HCT116 (cell line): Measurements from ENCODE around the gene ARIH2. TPM values are rescaled to one million over a fixed set of nuclear protein-coding genes. Genes with fewer than 3 reads are reported as not detected.

Experiments used
- ATAC-seq: fragments of 200-7000 bp; cut with Tn5 transposase; 2 replicates; pipeline ENCODE4 v1.9.1; 2020; ENCODE audit warnings: mild to moderate bottlenecking, moderate library complexity
- BruUV-seq: library from RNA; stranded (reverse); fragments of 400-500 nt; replicated peaks from 2 replicates; lab custom pipeline; 2021; lab: Mats Ljungman, UMichigan
- CTCF ChIA-PET: fragments of 300-600 bp; sonication (Branson Sonifier 250); formaldehyde crosslinking; loops from one replicate; lab custom pipeline; 2021; ENCODE audit warnings: antibody characterized with exemption; lab: Charles Lee
- POLR2A ChIA-PET: fragments of 300-600, 350-600 bp; sonication (Branson Sonifier 250); formaldehyde crosslinking; loops from one replicate; lab custom pipeline; 2021; ENCODE audit warnings: antibody characterized with exemption; lab: Charles Lee
- RAD21 ChIA-PET, 2 experiments: fragments of 300-600 bp; sonication (Branson Sonifier 250); formaldehyde crosslinking; loops; one replicate each; lab custom pipeline; 2023; ENCODE audit warnings: low total read pairs in 2 of 2; ENCODE audit not compliant: uncharacterized antibody in 2 of 2, unreplicated experiment in 2 of 2, low non-redundant PET in 1 of 2; lab: Charles Lee
- DNase-seq: peaks from one replicate; pipeline ENCODE4 v3.0.0-alpha.2; 2010; ENCODE audit warnings: low read depth, low spot score
- H2AFZ ChIP-seq: fragments of 200-600 bp; shearing (Covaris generic), sonication (generic); 2 replicates; pipeline ENCODE4 v1.6.1; 2017; ENCODE audit warnings: low read depth, mixed run types, mixed read lengths, antibody characterized with exemption, low read length; ENCODE audit not compliant: poor library complexity, severe bottlenecking
- H3K27ac ChIP-seq: 2 replicates; pipeline ENCODE4 v1.5.1; 2012; ENCODE audit warnings: low read depth, low read length
- H3K27me3 ChIP-seq: fragments of 200-600 bp; sonication (generic); 2 replicates; pipeline ENCODE4 v1.6.1; 2016; ENCODE audit warnings: mixed run types, low read length, mixed read lengths; ENCODE audit not compliant: insufficient read depth
- H3K36me3 ChIP-seq, 2 experiments: fragments of 200-500 bp in 1 of 2; fragments of 200-600 bp in 1 of 2; sonication (Bioruptor generic) in 1 of 2; sonication (generic) in 1 of 2; 2 replicates each; pipeline versions ENCODE4 v1.5.1 to v1.6.1; 2014 to 2016; ENCODE audit warnings: low read length in 2 of 2, inconsistent platforms in 1 of 2, mixed read lengths in 1 of 2, mixed run types in 1 of 2; ENCODE audit not compliant: insufficient read depth in 2 of 2, control insufficient read depth in 1 of 2
- H3K4me1 ChIP-seq, 2 experiments: fragments of 200-600 bp in 1 of 2; sonication (generic) in 1 of 2; 2 replicates each; pipeline versions ENCODE4 v1.5.1 to v1.6.1; 2012 to 2017; ENCODE audit warnings: low read length in 2 of 2, inconsistent platforms in 1 of 2, mild to moderate bottlenecking in 1 of 2, mixed read lengths in 1 of 2, mixed run types in 1 of 2, moderate library complexity in 1 of 2; ENCODE audit not compliant: insufficient read depth in 2 of 2, control insufficient read depth in 1 of 2
- H3K4me2 ChIP-seq: fragments of 200-600 bp; sonication (generic); 2 replicates; pipeline ENCODE4 v1.6.1; 2017; ENCODE audit warnings: mixed run types, low read length, mixed read lengths
- H3K4me3 ChIP-seq, 2 experiments: fragments of 200-600 bp in 1 of 2; sonication (generic) in 1 of 2; replicated peaks in 1 of 2; 2 replicates each; pipeline ENCODE4 v1.5.1; 2011 to 2016; ENCODE audit warnings: low read length in 2 of 2, control low read depth in 1 of 2, low read depth in 1 of 2, mild to moderate bottlenecking in 1 of 2, mixed read lengths in 1 of 2, mixed run types in 1 of 2
- H3K79me2 ChIP-seq: fragments of 200-600 bp; sonication (generic); 2 replicates; pipeline ENCODE4 v1.6.1; 2017; ENCODE audit warnings: mild to moderate bottlenecking, mixed run types, low read length, moderate library complexity, mixed read lengths; ENCODE audit not compliant: insufficient read depth
- H3K9ac ChIP-seq: fragments of 200-600 bp; sonication (generic); 2 replicates; pipeline ENCODE4 v1.6.1; 2016; ENCODE audit warnings: low read length, mixed read lengths
- H3K9me2 ChIP-seq: fragments of 200-600 bp; sonication (generic), shearing (Covaris generic); 2 replicates; pipeline ENCODE4 v1.6.1; 2017; ENCODE audit warnings: mixed run types, mild to moderate bottlenecking, moderate library complexity; ENCODE audit not compliant: insufficient read depth
- H3K9me3 ChIP-seq, 2 experiments: fragments of 200-500 bp in 1 of 2; fragments of 200-600 bp in 1 of 2; sonication (Bioruptor generic) in 1 of 2; sonication (generic) in 1 of 2; 2 replicates each; pipeline ENCODE4 v1.6.1; 2014 to 2017; ENCODE audit warnings: low read length in 2 of 2, mixed read lengths in 2 of 2, inconsistent platforms in 1 of 2, low read depth in 1 of 2, mild to moderate bottlenecking in 1 of 2, mixed run types in 1 of 2, moderate library complexity in 1 of 2; ENCODE audit not compliant: control insufficient read depth in 1 of 2, insufficient read depth in 1 of 2
- H4K20me1 ChIP-seq: fragments of 200-600 bp; sonication (generic), shearing (Covaris generic); 2 replicates; pipeline ENCODE4 v1.6.1; 2017; ENCODE audit warnings: mixed run types, mild to moderate bottlenecking, moderate library complexity; ENCODE audit not compliant: insufficient read depth
- CBX3 ChIP-seq: IDR thresholded peaks from 2 replicates; pipeline ENCODE4 v1.6.1; 2012; ENCODE audit warnings: low read depth
- CEBPB ChIP-seq: IDR thresholded peaks from 2 replicates; pipeline ENCODE4 v1.6.1; 2012; ENCODE audit warnings: low read depth
- ELF1 ChIP-seq: IDR thresholded peaks from 2 replicates; pipeline ENCODE4 v1.6.1; 2012; ENCODE audit warnings: low read depth, borderline replicate concordance
- EZH2phosphoT487 ChIP-seq: fragments of 200-600 bp; IDR thresholded peaks from 2 replicates; pipeline ENCODE4 v1.6.1; 2018; ENCODE audit warnings: antibody characterized with exemption, borderline replicate concordance
- JUND ChIP-seq: IDR thresholded peaks from 2 replicates; pipeline ENCODE4 v1.6.1; 2012
- POLR2A ChIP-seq: IDR thresholded peaks from 2 replicates; pipeline ENCODE4 v1.7.0; 2011; ENCODE audit warnings: borderline replicate concordance; ENCODE audit not compliant: insufficient read depth, insufficient read length; ENCODE audit errors: extremely low read depth
- RAD21 ChIP-seq: IDR thresholded peaks from 2 replicates; pipeline ENCODE4 v1.6.1; 2012; ENCODE audit warnings: low read depth, mild to moderate bottlenecking
- SIN3A ChIP-seq: IDR thresholded peaks from 2 replicates; pipeline ENCODE4 v1.6.1; 2012; ENCODE audit warnings: low read depth
- SP1 ChIP-seq: IDR thresholded peaks from 2 replicates; pipeline ENCODE4 v1.6.1; 2012; ENCODE audit warnings: low read depth
- TCF7L2 ChIP-seq: IDR thresholded peaks from 2 replicates; pipeline ENCODE4 v1.7.0; 2011; ENCODE audit warnings: borderline replicate concordance, inconsistent platforms; ENCODE audit not compliant: insufficient read depth, insufficient read length; ENCODE audit errors: extremely low read depth
- YY1 ChIP-seq: IDR thresholded peaks from 2 replicates; pipeline ENCODE4 v1.6.1; 2011; ENCODE audit warnings: low read length, low read depth, moderate library complexity, mild to moderate bottlenecking; ENCODE audit not compliant: insufficient replicate concordance; ENCODE audit errors: extremely low read depth
- ZBTB33 ChIP-seq: IDR thresholded peaks from 2 replicates; pipeline ENCODE4 v1.6.1; 2011; ENCODE audit warnings: mild to moderate bottlenecking, low read length, moderate library complexity; ENCODE audit not compliant: insufficient replicate concordance; ENCODE audit errors: extremely low read depth
- ZFX ChIP-seq: fragments of 450-650 bp; IDR thresholded peaks from 2 replicates; pipeline ENCODE4 v1.6.1; 2017
- intact Hi-C: fragments of 100-400 bp; cut with micrococcal nuclease; formaldehyde crosslinking; loops from 2 replicates; pipeline ENCODE4 v1.10.0; 2022
- total RNA-seq: library from RNA; stranded (reverse); gene quantifications from one replicate; pipeline ENCODE4 v1.2.1, GENCODE V29; 2021; ENCODE audit not compliant: unreplicated experiment
- TF ChIP-seq, protein P1 (sequence below): IDR thresholded peaks from 2 replicates; pipeline ENCODE4 v1.6.1; 2012
- TF ChIP-seq, protein P2 (sequence below), 3 experiments: fragments of 200-600 bp in 1 of 3; sonication (generic) in 1 of 3; IDR thresholded peaks in 2 of 3; conservative IDR thresholded peaks in 1 of 3; 2 replicates each; pipeline ENCODE4 v1.5.1; 2012 to 2017; ENCODE audit warnings: low read depth in 2 of 3, low read length in 2 of 3, antibody characterized with exemption in 1 of 3, borderline replicate concordance in 1 of 3, control low read depth in 1 of 3, mild to moderate bottlenecking in 1 of 3, mixed read lengths in 1 of 3, mixed run types in 1 of 3, moderate library complexity in 1 of 3; ENCODE audit not compliant: insufficient read depth in 1 of 3

The ARIH2 gene
- total RNA-seq, 1 experiment from 2014 or later = 105 TPM

DNA sequence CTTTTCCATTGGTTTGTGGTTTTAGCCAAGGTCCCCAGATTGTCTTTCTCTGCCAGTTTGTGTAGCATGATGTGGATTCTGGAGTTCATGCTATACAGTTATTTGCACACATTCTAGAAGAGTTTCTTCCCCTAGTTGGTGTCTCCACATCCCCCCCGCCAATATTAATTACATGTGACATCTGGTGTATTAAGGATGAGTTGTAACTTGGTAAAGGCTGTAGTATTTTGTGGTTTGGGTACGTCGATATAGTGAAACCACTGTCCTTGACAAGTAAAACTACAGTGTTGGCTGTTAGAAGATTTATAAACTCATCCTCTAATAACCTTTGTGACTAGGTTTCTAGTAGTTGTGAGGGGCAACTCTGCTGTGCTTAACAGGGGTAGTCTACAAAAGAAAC, 47.7 kb downstream of the ARIH2 start:
- BruUV-seq = no TSS peak
- ChIA-PET CTCF (interaction anchor here (1.0 kb wide), 1 partner anchor 14 kb away, joined by 3 read pairs; no protein-coding TSS in a partner anchor), RAD21 (no interaction called here), POLR2A (no interaction called here)
- Histone ChIP-seq H3K9me3 (no peaks in the 10 kb centered on the region), H3K79me2 (peaks cover 20% of the 10 kb centered on the region), H3K27me3 (no peaks in the 10 kb centered on the region), H3K27ac (no peak overlapping the region), H3K4me1 (no peaks in the 10 kb centered on the region), H3K9ac (no peak overlapping the region), H2AFZ (no peak overlapping the region), H3K36me3 (peaks cover 35 to 55% of the 10 kb centered on the region in 2 experiments), H3K4me2 (no peak overlapping the region), H4K20me1 (no peaks in the 10 kb centered on the region), H3K9me2 (no peaks in the 10 kb centered on the region), H3K4me3 (no peak overlapping the region)
- DNase-seq (no peak), ATAC-seq (no peak)
- TF ChIP-seq RAD21 (no peak), ZBTB33 (no peak), EZH2phosphoT487 (no peak), SP1 (no peak), POLR2A (no peak), JUND (no peak), ELF1 (no peak)
- TF ChIP-seq, protein P1, sequence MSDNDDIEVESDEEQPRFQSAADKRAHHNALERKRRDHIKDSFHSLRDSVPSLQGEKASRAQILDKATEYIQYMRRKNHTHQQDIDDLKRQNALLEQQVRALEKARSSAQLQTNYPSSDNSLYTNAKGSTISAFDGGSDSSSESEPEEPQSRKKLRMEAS = no peak
- intact Hi-C loops = no loop called here

DNA sequence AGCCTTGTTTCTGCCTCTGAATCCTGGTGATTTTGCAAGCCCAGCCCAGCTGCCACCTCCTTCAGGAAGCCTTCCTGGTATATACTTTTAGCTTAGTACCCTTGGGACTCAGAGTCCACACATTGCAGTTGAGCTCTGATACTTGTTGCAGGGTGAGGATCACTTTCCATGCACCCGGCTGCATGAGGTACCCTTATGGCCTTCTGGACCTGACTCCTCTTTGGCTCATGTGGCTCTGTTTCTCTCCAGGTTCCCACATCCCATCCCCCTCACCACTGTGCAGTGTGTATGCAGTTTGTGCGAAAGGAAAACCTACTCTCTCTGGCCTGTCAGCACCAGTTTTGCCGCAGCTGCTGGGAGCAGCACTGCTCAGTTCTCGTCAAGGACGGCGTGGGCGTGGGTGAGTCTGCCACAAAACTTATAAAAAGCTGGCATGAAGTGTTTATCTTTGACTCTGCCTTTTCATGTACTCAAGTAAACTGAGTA, 48.3 kb downstream of the ARIH2 start:
- no peak overlapping the region for H3K4me3 ChIP-seq
- H3K36me3 ChIP-seq = peaks cover 41 to 56% of the 10 kb centered on the region in 2 experiments
- CTCF ChIA-PET = interaction anchor here (1.0 kb wide), 2 partner anchors 13 to 22 kb away, joined by 3 read pairs; no protein-coding TSS in a partner anchor
- intact Hi-C loops = no loop called here
- POLR2A ChIA-PET = no interaction called here
- H3K27me3 ChIP-seq = no peaks in the 10 kb centered on the region
- no peaks in the 10 kb centered on the region for H3K9me2 ChIP-seq
- H3K9ac ChIP-seq = no peak overlapping the region
- TF ChIP-seq SIN3A (no peak), JUND (no peak), YY1 (no peak), ZFX (no peak), ELF1 (no peak), CEBPB (no peak), EZH2phosphoT487 (no peak), POLR2A (no peak), CBX3 (no peak), TCF7L2 (no peak)
- TF ChIP-seq, protein P2, sequence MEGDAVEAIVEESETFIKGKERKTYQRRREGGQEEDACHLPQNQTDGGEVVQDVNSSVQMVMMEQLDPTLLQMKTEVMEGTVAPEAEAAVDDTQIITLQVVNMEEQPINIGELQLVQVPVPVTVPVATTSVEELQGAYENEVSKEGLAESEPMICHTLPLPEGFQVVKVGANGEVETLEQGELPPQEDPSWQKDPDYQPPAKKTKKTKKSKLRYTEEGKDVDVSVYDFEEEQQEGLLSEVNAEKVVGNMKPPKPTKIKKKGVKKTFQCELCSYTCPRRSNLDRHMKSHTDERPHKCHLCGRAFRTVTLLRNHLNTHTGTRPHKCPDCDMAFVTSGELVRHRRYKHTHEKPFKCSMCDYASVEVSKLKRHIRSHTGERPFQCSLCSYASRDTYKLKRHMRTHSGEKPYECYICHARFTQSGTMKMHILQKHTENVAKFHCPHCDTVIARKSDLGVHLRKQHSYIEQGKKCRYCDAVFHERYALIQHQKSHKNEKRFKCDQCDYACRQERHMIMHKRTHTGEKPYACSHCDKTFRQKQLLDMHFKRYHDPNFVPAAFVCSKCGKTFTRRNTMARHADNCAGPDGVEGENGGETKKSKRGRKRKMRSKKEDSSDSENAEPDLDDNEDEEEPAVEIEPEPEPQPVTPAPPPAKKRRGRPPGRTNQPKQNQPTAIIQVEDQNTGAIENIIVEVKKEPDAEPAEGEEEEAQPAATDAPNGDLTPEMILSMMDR (IDR thresholded peaks at IDR 0.05 in 2 of 3, conservative IDR thresholded peaks at IDR 0.05 in 1 of 3; ENCODE audit: borderline replicate concordance in 1 of 3, insufficient read depth in 1 of 3, low read depth in 2 of 3, low read length in 2 of 3) = no peak
- no peak for ATAC-seq
- no peak overlapping the region for H3K4me2 ChIP-seq
- DNase-seq = no peak
- no peak overlapping the region for H3K27ac ChIP-seq
- H2AFZ ChIP-seq = no peak overlapping the region
- H4K20me1 ChIP-seq = no peaks in the 10 kb centered on the region
- H3K4me1 ChIP-seq = no peaks in the 10 kb centered on the region
- RAD21 ChIA-PET = no interaction called here
- no peaks in the 10 kb centered on the region for H3K9me3 ChIP-seq
- H3K79me2 ChIP-seq = peaks cover 15% of the 10 kb centered on the region
- no TSS peak for BruUV-seq
